ENCODE data around the gene CTIF.
"Not testable (repeated sequence)": the region's sequence is repeated elsewhere in the genome, so short reads cannot be mapped to it uniquely, and the experiment has no call there.

CTIF gene

DNA sequence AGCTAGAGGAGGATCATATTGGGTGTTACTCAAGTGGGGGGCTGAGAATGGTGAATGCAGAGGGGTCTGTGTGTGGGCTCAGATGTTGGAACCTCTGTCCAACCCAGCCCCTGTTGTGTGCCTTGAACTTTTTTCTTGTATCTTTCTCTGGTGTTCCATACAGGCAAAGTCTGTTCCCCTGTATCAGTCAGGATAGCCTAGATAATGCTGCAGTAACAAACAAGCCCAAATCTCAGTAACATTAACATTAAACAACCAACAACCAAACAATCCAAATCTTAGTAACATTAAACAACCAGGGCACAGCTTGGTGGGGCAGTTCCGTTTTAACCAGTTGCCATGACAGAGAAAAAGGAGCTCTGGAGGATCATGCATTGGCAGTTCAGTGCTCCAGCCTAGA is 103.7 kb downstream of the CTIF start:
- Histone ChIP-seq H3K4me3 (ENCODE audit: low read depth in 1 of 2, low read length in 1 of 2) (no peak overlapping the region), H3K27me3 (no peaks in the 10 kb centered on the region), H3K4me1 (ENCODE audit: control insufficient read depth in 1 of 2, insufficient read depth in 1 of 2, low read depth in 1 of 2, low read length in 1 of 2) (no peaks in the 10 kb centered on the region), H3K36me3 (no peaks in the 10 kb centered on the region), H3K27ac (no peak overlapping the region), H3K9me3 (no peaks in the 10 kb centered on the region)
- TF ChIP-seq CTCF (IDR thresholded peaks at IDR 0.05), result no peak

DNA sequence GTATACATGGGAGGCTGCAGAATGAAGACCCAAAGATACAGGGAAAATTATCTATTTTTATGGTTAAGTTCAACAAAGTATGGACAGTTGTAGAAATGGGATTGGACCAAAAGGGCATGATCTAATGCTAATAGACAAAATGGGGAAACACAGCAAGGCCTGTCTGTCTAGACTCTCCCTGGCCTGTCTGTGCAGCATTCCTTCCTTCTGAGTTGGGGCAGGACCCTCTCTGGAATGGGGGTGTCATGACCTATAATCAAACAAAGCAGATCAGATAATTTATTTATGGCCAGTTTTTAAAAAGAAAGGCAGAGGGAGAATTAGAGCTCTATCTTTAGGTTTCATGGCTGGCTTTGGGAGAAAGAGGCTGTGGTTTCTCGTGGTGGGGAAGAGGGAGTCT is 104.4 kb downstream of the CTIF start:
- TF ChIP-seq CTCF (IDR thresholded peaks at IDR 0.05), result no peak
- no peaks in the 10 kb centered on the region for H3K4me1 ChIP-seq (ENCODE audit: control insufficient read depth in 1 of 2, insufficient read depth in 1 of 2, low read depth in 1 of 2, low read length in 1 of 2)
- no peaks in the 10 kb centered on the region for H3K27me3 ChIP-seq
- no peaks in the 10 kb centered on the region for H3K9me3 ChIP-seq
- H3K4me3 ChIP-seq (ENCODE audit: low read depth in 1 of 2, low read length in 1 of 2), result no peak overlapping the region
- H3K27ac ChIP-seq, result no peak overlapping the region
- H3K36me3 ChIP-seq, result no peaks in the 10 kb centered on the region

DNA sequence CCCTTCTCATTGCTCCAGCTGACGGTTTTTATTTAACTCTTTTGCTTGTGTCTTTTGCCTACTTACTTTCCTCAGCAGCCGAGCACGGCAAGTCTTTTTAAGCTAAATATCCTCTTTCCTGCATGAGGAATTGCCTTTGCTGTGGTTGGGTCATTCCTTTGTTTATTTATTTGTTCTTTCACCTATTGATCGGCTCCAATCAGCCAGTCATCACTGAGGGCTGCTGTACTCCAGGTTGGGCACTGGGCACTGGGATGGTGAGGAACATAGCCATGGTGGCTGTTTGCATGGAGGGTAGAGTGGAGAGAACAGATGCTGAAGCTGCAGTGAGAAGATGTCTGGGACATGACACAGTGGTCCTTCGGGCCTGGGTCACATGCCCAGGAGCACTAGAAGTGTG is 105.2 kb downstream of the CTIF start:
- Histone ChIP-seq H3K4me3 (ENCODE audit: low read depth in 1 of 2, low read length in 1 of 2) (no peak overlapping the region), H3K27ac (no peak overlapping the region), H3K27me3 (no peaks in the 10 kb centered on the region), H3K36me3 (no peaks in the 10 kb centered on the region), H3K9me3 (no peaks in the 10 kb centered on the region), H3K4me1 (ENCODE audit: control insufficient read depth in 1 of 2, insufficient read depth in 1 of 2, low read depth in 1 of 2, low read length in 1 of 2) (no peaks in the 10 kb centered on the region)
- TF ChIP-seq CTCF (IDR thresholded peaks at IDR 0.05), result no peak

- Histone ChIP-seq H3K27ac (no peak overlapping the region), H3K4me3 (ENCODE audit: low read depth in 1 of 2, low read length in 1 of 2) (no peak overlapping the region), H3K36me3 (no peaks in the 10 kb centered on the region), H3K27me3 (no peaks in the 10 kb centered on the region), H3K9me3 (no peaks in the 10 kb centered on the region), H3K4me1 (ENCODE audit: control insufficient read depth in 1 of 2, insufficient read depth in 1 of 2, low read depth in 1 of 2, low read length in 1 of 2) (no peaks in the 10 kb centered on the region)
- no peak for TF ChIP-seq CTCF (IDR thresholded peaks at IDR 0.05)
Measured at GRCh38 chr18:48645427-48646002, 106.7 kb downstream of the CTIF start.

DNA sequence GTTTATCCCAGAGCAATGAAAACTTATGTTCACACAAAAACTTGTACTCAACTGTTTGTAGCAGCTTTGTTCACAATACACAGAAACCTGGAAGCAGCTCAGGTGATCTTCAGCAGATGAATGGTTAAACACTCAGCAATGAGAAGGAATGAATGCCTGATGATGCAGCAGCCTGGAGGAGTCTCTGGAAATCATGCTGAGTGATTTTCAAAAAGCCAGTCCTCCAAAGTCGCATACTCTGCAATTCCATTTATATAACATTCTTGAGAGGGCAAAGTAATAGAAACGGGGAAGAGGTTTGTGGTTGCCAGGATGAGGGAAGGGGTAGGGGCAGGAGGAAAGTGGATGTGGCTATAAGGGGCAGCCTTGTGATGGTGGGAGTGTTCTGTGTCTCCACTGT is 108.1 kb downstream of the CTIF start:
- Histone ChIP-seq H3K27ac (no peak overlapping the region), H3K36me3 (no peaks in the 10 kb centered on the region), H3K4me1 (ENCODE audit: control insufficient read depth in 1 of 2, insufficient read depth in 1 of 2, low read depth in 1 of 2, low read length in 1 of 2) (no peaks in the 10 kb centered on the region), H3K9me3 (no peaks in the 10 kb centered on the region), H3K27me3 (no peaks in the 10 kb centered on the region), H3K4me3 (ENCODE audit: low read depth in 1 of 2, low read length in 1 of 2) (no peak overlapping the region)
- TF ChIP-seq CTCF (IDR thresholded peaks at IDR 0.05), result no peak

DNA sequence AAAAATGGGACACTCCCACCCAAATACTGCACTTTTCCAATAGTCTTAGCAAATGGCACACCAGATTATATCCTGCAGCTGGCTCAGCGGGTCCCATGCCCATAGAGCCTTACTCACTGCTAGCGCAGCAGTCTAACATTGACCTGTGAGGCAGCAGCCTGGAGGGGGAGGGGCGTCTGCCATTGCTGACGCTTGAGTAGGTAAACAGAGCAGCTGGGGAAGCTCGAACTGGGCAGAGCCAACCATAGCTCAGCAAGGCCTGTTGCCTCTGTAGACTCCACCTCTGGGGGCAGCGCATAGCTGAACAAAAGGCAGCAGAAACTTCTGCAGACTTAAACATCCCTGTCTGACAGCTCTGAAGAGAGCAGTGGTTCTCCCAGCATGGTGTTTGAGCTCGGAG is 110.4 kb downstream of the CTIF start:
- TF ChIP-seq CTCF (IDR thresholded peaks at IDR 0.05), result no peak
- no peak overlapping the region for H3K4me3 ChIP-seq (ENCODE audit: low read depth in 1 of 2, low read length in 1 of 2)
- no peaks in the 10 kb centered on the region for H3K36me3 ChIP-seq
- no peak overlapping the region for H3K27ac ChIP-seq
- no peaks in the 10 kb centered on the region for H3K4me1 ChIP-seq (ENCODE audit: control insufficient read depth in 1 of 2, insufficient read depth in 1 of 2, low read depth in 1 of 2, low read length in 1 of 2)
- H3K27me3 ChIP-seq, result no peaks in the 10 kb centered on the region
- no peaks in the 10 kb centered on the region for H3K9me3 ChIP-seq

GRCh38 chr18:48654591-48654990 is 115.8 kb downstream of the CTIF start:
- not testable (repeated sequence) for H3K4me3 ChIP-seq (ENCODE audit: low read depth in 1 of 2, low read length in 1 of 2); H3K27ac ChIP-seq; H3K27me3 ChIP-seq; H3K9me3 ChIP-seq; H3K36me3 ChIP-seq
- H3K4me1 ChIP-seq (ENCODE audit: control insufficient read depth in 1 of 2, insufficient read depth in 1 of 2, low read depth in 1 of 2, low read length in 1 of 2), result peaks cover 12 to 13% of the 10 kb centered on the region in 2 experiments
